ENCODE data around the gene AHCYL1.

GRCh38 chr1:110060034-110060661, 75.6 kb downstream of the AHCYL1 start:
- TF ChIP-seq CTCF (IDR thresholded peaks at IDR 0.05; ENCODE audit: extremely low read depth in 1 of 2, insufficient read depth in 1 of 2, low read depth in 1 of 2, low read length in 2 of 2) (peak; percentile 72 to 92), POLR2A (IDR thresholded peaks at IDR 0.05; ENCODE audit: low read depth, low read length) (no peak), POLR2AphosphoS5 (IDR thresholded peaks at IDR 0.05; ENCODE audit: insufficient read depth, low read depth, low read length) (no peak)
